Calu3 (cell line): ENCODE measurements around the gene FBXO34. TPM values are rescaled to one million over a fixed set of nuclear protein-coding genes. Genes with fewer than 3 reads are reported as not detected.
A peak's percentile ranks its signal among the peaks of the same experiment; 100 is the strongest.

Experiments
- Bru-seq: library from RNA; stranded (reverse); fragments of 400-500 nt; gene quantifications from one replicate; lab custom pipeline; 2021; lab: Mats Ljungman, UMichigan
- BruChase-seq, 2 experiments: library from RNA; stranded (reverse); fragments of 400-500 nt; gene quantifications; one replicate each; lab custom pipeline; 2021; lab: Mats Ljungman, UMichigan
- BruUV-seq: library from RNA; stranded (reverse); fragments of 400-500 nt; replicated peaks from 2 replicates; lab custom pipeline; 2021; lab: Mats Ljungman, UMichigan
- CTCF ChIA-PET: fragments of 300-600 bp; sonication (Branson Sonifier 250); formaldehyde crosslinking; loops from one replicate; lab custom pipeline; 2022; ENCODE audit warnings: antibody characterized with exemption; lab: Charles Lee
- DNase-seq: peaks from one replicate; pipeline ENCODE4 v3.0.0; 2022
- H3K27ac Mint-ChIP-seq: one replicate; pipeline ENCODE4 v1.8.0; 2022; ENCODE audit warnings: mixed read lengths; ENCODE audit not compliant: unreplicated experiment
- H3K27me3 Mint-ChIP-seq: one replicate; pipeline ENCODE4 v1.8.0; 2022; ENCODE audit warnings: mixed read lengths; ENCODE audit not compliant: unreplicated experiment
- H3K36me3 Mint-ChIP-seq: one replicate; pipeline ENCODE4 v1.8.0; 2022; ENCODE audit warnings: mild to moderate bottlenecking, moderate library complexity, mixed read lengths; ENCODE audit not compliant: insufficient read depth, unreplicated experiment
- H3K4me1 Mint-ChIP-seq: one replicate; pipeline ENCODE4 v1.8.0; 2022; ENCODE audit warnings: mild to moderate bottlenecking, low read depth, mixed read lengths; ENCODE audit not compliant: unreplicated experiment
- H3K4me3 Mint-ChIP-seq: one replicate; pipeline ENCODE4 v1.8.0; 2022; ENCODE audit warnings: mild to moderate bottlenecking, low read depth, moderate library complexity, mixed read lengths; ENCODE audit not compliant: unreplicated experiment
- H3K9me3 Mint-ChIP-seq: one replicate; pipeline ENCODE4 v1.8.0; 2022; ENCODE audit warnings: low read depth, mixed read lengths; ENCODE audit not compliant: unreplicated experiment
- intact Hi-C: fragments of 100-400 bp; cut with micrococcal nuclease; formaldehyde crosslinking; loops from one replicate; pipeline ENCODE4 v1.10.0; 2022; ENCODE audit not compliant: unreplicated experiment
- long read RNA-seq: library from polyadenylated mRNA; stranded (forward); transcript quantifications from one replicate; pipeline ENCODE4 v2.0.0, GENCODE V29; 2022
- total RNA-seq: library from RNA; stranded (reverse); gene quantifications from 2 replicates; pipeline ENCODE4 v1.2.3, GENCODE V29; 2022
- TF ChIP-seq, protein P1 (sequence below): fragments of 200-600 bp; IDR thresholded peaks from one replicate; pipeline ENCODE4 v1.8.0; 2022; ENCODE audit warnings: antibody characterized with exemption; ENCODE audit not compliant: unreplicated experiment

FBXO34 gene, protein sequence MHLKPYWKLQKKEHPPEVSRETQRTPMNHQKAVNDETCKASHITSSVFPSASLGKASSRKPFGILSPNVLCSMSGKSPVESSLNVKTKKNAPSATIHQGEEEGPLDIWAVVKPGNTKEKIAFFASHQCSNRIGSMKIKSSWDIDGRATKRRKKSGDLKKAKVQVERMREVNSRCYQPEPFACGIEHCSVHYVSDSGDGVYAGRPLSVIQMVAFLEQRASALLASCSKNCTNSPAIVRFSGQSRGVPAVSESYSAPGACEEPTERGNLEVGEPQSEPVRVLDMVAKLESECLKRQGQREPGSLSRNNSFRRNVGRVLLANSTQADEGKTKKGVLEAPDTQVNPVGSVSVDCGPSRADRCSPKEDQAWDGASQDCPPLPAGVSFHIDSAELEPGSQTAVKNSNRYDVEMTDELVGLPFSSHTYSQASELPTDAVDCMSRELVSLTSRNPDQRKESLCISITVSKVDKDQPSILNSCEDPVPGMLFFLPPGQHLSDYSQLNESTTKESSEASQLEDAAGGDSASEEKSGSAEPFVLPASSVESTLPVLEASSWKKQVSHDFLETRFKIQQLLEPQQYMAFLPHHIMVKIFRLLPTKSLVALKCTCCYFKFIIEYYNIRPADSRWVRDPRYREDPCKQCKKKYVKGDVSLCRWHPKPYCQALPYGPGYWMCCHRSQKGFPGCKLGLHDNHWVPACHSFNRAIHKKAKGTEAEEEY
- 30.0 and 34.5 TPM in 2 replicates for total RNA-seq
- percentile 93 among the genes with signal in this experiment for Bru-seq, nascent RNA
- BruChase-seq, experiment 1, labeled RNA remaining after a 6-hour chase: percentile 82 among the genes with signal in this experiment
- percentile 86 among the genes with signal in this experiment for BruChase-seq, experiment 2, labeled RNA remaining after a 2-hour chase
- long read RNA-seq, transcript FBXO34-201 (2 exons, 3,464 nt): major isoform, 29 of 34 reads
- long read RNA-seq, partial matches to known transcripts: 0 of 34 reads
- long read RNA-seq, other reads (novel, unspliced or antisense): 5 of 34 reads

DNA sequence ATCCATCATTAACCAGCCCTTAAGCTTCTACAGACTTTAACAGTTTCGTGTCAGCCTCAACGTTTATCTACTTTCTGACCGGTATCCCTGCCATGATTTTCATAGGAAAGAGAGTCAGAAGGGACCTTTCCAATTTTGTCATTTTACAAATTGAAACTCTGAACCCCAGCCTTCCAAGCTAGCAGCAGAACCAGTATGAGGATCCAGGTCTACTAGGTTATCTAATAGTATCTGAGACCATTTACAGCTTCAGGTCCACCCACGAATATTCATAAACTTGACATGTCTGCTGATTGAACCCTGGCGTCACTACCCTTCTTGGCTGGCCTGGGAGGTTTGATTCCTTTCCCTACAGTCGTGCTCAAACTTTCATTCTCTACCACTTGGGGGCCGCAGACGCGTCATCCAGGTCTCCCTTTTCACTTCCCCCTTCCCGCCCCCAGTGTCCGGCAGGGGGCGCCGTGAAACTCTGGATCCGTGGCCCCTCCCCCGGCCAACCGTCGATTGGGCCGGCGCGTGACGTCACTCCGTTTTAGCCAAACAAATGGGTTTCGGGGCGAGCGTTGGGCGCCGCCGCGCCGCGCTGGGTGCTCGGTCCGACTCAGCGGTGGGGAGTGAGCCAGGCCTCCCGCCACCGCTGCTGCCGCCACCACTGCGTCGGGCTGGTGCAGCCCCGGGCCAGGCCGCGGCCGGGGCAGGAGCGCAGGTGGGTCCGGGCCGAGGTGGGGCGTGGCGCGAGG, at the start of gene FBXO34:
Gene FBXO34, plus strand, starts transcription at position 590 of the 740 bp plus-strand sequence. CDS start 78,970 bp downstream, outside the sequence.
- TSS peak; percentile 85 for BruUV-seq
- no peaks in the 10 kb centered on the region for H3K27me3 Mint-ChIP-seq
- H3K4me3 Mint-ChIP-seq: peak within 1 kb of the TSS; percentile 78
- intact Hi-C loops: loop anchor here (1.0 to 5.0 kb wide), 2 partner anchors 66 to 83 kb away; no protein-coding TSS in a partner anchor
- no peaks in the 10 kb centered on the region for H3K9me3 Mint-ChIP-seq
- peak within 1 kb of the TSS; percentile 81 for H3K27ac Mint-ChIP-seq
- H3K4me1 Mint-ChIP-seq: peaks cover 28% of the 10 kb centered on the region
- H3K36me3 Mint-ChIP-seq: peaks cover 28% of the 10 kb centered on the region
- TF ChIP-seq, protein P1, sequence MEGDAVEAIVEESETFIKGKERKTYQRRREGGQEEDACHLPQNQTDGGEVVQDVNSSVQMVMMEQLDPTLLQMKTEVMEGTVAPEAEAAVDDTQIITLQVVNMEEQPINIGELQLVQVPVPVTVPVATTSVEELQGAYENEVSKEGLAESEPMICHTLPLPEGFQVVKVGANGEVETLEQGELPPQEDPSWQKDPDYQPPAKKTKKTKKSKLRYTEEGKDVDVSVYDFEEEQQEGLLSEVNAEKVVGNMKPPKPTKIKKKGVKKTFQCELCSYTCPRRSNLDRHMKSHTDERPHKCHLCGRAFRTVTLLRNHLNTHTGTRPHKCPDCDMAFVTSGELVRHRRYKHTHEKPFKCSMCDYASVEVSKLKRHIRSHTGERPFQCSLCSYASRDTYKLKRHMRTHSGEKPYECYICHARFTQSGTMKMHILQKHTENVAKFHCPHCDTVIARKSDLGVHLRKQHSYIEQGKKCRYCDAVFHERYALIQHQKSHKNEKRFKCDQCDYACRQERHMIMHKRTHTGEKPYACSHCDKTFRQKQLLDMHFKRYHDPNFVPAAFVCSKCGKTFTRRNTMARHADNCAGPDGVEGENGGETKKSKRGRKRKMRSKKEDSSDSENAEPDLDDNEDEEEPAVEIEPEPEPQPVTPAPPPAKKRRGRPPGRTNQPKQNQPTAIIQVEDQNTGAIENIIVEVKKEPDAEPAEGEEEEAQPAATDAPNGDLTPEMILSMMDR: peak; percentile 98
- peak; percentile 98 for DNase-seq
- CTCF ChIA-PET: interaction anchor here (0.6 to 1.7 kb wide), 8 partner anchors 13 to 86 kb away, joined by 3 to 13 read pairs (median 5); partner anchors contain the start of gene DLGAP5

DNA sequence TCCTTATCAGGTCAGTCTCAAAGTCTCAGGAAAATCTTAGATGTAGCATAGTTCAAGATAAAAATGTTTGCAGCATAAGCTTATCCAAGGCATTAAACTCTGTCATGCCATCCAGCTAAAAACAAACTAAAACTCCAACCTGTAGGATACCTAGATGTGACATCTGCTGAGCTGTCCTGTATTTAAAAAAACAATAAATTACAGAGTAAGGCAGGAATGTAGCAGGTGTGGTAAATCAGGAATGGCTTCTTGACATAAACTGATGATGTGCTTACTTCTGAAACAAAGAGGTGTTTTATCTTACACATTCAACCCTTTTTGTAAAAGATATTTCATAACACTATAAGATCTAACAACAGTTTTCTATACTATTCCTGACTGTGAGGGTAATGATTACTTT, 49.3 kb upstream of the FBXO34 start:
- no TSS peak for BruUV-seq
- CTCF ChIA-PET: interaction anchor here (1.0 kb wide), 1 partner anchor 9 kb away, joined by 3 read pairs; no protein-coding TSS in a partner anchor
- Mint-ChIP-seq H3K4me3 (no peak overlapping the region), H3K36me3 (no peaks in the 10 kb centered on the region), H3K4me1 (peaks cover 10% of the 10 kb centered on the region), H3K9me3 (no peaks in the 10 kb centered on the region), H3K27ac (no peak overlapping the region), H3K27me3 (no peaks in the 10 kb centered on the region)
- intact Hi-C loops: no loop called here
- TF ChIP-seq, protein P1: no peak
- no peak for DNase-seq

DNA sequence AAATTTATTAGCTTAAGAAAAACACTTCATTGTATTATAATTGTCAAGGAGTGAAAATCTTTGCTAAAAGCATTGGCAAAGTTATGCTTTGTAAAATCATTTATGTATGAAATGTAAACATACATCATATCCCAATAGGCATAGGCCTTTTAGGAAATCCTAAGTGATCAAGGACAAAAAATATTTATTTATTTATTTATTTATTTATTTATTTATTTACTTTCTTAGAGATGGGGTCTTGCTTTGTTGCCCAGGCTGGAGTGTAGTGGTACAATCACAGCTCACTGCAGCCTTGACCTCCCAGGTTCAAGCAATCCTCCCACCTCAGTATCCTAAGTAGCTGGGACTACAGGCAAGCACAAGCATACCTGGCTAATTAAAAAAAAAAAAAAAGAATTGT, 47.9 kb upstream of the FBXO34 start:
- no peak overlapping the region for H3K4me3 Mint-ChIP-seq
- no peak overlapping the region for H3K27ac Mint-ChIP-seq
- no peak for DNase-seq
- H3K27me3 Mint-ChIP-seq: no peaks in the 10 kb centered on the region
- no peaks in the 10 kb centered on the region for H3K9me3 Mint-ChIP-seq
- intact Hi-C loops: no loop called here
- no TSS peak for BruUV-seq
- CTCF ChIA-PET: interaction anchor here (0.9 kb wide), 1 partner anchor 172 kb away, joined by 3 read pairs; the partner anchor contains the start of gene MAPK1IP1L
- TF ChIP-seq, protein P1: no peak
- H3K36me3 Mint-ChIP-seq: no peaks in the 10 kb centered on the region
- H3K4me1 Mint-ChIP-seq: peaks cover 10% of the 10 kb centered on the region
